NCI-H82 treated with DMSO at 0.1 percent for 48 hours (cell line): ENCODE results near the gene GABRA6.

Experiments used
- DNase-seq: peaks from one replicate; lab custom pipeline; 2025; ENCODE audit not compliant: unreplicated experiment; lab: John Stamatoyannopoulos, UW

The GABRA6 gene

DNA sequence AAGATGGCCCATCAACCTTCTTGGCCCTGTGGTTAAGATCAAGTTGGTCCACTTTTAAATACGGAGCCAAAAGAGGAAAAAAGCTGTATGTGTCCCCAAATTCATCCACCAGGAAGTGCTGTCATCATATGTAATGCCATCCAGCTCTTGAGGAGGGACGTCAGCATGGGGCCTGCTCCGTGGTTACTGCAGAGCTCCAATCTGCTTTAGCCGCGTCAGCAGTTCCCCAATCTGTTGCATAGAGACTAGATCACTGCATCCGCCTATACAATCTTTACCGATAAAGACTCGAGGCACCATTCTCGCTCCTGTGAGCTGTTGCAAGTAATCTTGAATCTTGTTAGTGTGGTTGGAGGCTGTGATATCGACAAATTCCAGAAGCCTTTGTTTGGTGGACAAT is 65.7 kb downstream of the GABRA6 start:
- no peak for DNase-seq
